T-helper 22 cell (primary cell): ENCODE measurements around the gene SERPINE2.
A peak's percentile ranks its signal among the peaks of the same experiment; 100 is the strongest.

Experiments used
- DNase-seq: peaks from one replicate; pipeline ENCODE4 v3.0.0-alpha.2; 2020; ENCODE audit warnings: low read depth

SERPINE2 gene

GRCh38 chr2:224046752-224047151 is 7.7 kb upstream of the SERPINE2 start:
- DNase-seq = no peak

DNA sequence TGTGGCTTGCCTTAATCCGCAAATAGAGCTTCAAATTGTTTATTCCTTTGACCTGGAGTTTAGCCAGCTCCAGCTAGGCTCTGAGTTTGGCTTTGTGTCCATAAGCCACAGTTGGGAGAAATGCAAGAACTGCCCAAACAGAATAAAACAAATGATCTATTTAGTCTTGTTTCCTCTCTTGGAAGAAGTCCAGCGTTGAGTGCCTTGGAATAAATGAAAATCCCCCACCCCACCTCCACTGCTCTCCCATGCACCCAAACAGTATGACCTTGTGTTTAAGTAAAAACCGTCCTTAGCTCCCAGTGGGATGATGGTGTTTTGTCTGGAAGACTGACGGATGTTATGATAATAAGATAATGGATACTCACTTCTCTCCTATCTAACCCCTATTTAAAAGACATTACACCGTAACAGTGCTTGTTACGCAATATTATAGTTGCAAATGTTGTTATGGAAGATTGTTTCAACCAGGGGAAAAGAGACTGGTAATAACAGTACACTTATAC is 3.2 kb upstream of the SERPINE2 start:
- DNase-seq = no peak

- DNase-seq = no peak
Observed at GRCh38 chr2:224041554-224041953, 2.5 kb upstream of the SERPINE2 start.

DNA sequence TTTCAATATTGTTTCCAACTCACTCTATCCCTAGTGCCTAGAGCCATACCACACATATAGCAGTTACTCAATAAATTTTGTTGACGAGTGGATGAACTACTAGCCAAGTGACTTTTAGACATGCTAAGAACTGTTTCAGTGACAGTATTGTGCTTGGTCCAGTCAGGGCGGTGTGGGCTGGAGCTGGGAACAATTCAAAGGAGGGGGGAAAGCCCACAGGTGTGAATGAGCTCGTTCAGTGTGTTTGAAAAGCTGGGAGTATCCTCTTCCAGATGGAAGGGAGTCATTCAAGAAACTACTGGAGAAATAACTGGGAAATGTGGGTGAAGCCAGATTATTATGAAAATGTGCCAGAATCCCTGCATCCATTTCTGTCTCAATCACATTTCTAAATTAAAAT is 1.7 kb upstream of the SERPINE2 start:
- DNase-seq = no peak

DNA sequence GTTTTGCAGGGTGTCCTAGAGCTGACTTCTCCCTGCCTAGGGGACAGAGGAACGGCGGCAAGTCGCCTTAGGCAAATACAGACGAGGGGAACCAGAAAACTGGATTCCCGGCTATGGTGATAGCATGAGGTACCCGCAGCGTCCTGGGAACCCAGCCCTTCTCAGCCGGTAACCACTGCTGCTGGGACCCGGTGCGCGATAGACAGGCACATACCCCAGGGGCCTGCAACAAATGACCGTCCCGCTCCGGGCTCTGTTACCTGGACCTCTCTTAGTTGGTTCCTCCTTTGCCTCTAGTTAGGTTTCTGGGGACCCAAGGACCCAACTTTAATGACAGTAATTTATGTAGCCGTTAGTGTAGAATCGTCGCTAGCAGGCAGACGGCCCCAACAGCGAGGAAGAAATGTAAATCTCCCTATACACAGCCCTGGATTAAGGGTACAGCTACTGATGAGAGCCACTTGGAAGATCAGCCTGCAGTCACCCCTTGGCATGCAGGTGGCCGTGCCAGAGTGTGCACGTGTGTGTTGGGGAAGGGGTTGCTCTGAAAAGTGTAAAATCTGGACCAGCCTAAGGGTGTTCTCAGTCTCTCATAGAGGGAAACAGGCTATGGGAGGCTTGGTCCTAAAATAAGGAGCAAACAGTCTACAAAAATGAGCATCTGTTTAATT is 819 bp upstream of the SERPINE2 start:
- DNase-seq = no peak

GRCh38 chr2:224038830-224039079 is 331 bp downstream of the SERPINE2 start:
- no peak for DNase-seq

DNA sequence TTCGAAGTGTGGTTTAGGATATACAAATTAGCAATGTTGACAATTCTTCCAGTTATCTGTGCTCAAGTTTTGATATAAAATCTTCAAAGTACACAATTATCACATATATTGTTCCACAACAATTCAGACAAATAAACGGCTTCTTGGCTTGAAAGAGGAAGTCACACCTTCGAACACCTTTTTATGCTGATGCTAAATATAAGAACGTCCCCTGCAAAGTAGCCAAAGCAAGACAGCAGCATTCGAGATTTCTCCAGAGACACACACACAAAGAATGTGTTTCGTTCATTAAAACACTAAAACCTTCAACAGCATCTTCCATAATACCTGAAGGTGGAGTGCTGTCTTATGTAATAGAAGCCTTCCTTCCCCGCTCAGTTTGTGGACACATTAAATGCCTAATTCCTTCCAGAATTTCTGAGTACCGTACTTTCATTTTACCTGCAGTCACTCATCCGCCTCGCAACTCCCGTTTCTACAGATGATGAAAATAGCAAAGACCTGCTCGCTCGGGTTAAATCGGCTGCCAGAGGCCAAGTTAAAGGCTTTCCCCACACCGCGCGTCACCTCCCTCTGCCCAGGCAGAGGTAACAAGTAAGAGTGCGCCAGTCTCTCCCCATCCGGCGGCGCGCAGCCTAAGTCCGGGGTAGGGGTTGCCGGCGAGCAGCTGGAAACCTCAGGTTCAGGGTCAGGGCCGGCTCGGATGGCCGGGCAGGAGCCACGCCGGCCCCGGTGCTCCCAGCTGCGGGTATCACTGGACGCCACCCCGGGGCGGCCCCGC is 847 bp downstream of the SERPINE2 start:
- no peak for DNase-seq

DNA sequence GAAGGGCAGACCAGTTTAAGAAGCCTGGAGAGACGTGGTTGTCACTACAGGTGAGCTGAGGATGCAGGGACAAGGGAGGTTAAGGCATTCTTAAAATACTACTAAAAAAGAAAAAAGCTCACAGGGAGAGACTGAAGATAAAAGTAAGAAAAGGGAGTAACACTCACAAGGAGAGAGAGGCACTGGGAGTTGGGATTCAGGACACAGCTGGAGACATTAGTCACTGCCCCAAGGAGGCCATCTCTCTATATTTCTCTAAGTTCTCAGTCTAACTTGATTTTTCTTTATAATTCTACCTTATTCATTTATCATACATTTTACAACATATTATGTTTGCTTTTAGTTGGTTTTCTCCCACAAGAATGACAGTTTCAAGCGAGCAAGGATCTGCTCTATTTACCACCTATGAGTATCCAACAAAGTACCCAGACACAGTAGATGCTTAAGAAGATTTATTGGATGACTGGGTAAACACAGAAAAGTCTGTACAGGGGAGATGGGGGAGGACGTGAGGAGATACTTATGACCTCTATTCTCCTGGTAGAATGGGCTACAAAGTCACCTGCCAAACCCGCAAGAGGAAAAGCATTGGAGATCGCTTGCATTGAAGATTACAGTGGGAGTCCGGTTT is 2.2 kb downstream of the SERPINE2 start:
- DNase-seq = no peak

DNA sequence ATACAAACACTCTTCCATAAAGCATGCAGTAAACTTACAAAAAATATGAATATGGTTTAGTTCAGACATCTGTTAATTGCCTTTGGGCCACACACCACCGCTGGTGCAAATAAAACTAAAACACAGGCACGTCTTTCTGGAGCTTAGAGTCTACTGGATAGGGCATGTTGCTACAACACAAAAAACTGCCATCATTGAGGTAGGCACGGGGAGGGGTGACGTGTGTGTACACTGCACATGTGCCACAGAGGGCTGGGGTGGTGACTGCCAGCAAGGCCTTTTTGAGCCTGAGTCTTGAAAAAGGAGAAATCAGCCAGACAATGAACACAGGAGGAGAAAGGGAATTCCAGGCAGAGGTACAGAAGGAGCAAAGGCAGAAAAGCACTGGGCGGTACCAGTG is 5.1 kb downstream of the SERPINE2 start:
- no peak for DNase-seq

GRCh38 chr2:224033601-224034000 is 5.5 kb downstream of the SERPINE2 start:
- DNase-seq = no peak

DNA sequence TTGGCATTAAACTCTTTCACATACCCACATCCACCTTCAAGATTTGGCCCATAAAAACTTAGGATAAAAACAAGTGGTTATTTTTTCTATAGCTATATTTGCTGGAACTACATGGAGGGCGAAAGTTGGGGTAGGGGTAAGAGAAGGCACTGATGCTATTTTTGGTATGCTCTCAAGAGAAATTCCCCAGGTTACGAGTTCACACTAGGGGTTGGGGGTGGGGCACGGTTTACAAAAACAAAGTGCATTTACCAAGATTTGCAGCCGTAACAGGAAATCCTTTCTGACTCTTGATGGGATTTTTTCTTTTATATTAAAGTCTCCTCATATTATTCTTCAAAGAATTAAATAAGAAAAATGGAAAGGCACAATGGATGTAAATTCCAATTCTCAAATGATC is 6.8 kb downstream of the SERPINE2 start:
- DNase-seq = no peak

GRCh38 chr2:224031358-224031970 is 7.6 kb downstream of the SERPINE2 start:
- DNase-seq = no peak

GRCh38 chr2:224030786-224031185 is 8.3 kb downstream of the SERPINE2 start:
- DNase-seq = no peak

GRCh38 chr2:224029876-224030275 is 9.2 kb downstream of the SERPINE2 start:
- no peak for DNase-seq

DNA sequence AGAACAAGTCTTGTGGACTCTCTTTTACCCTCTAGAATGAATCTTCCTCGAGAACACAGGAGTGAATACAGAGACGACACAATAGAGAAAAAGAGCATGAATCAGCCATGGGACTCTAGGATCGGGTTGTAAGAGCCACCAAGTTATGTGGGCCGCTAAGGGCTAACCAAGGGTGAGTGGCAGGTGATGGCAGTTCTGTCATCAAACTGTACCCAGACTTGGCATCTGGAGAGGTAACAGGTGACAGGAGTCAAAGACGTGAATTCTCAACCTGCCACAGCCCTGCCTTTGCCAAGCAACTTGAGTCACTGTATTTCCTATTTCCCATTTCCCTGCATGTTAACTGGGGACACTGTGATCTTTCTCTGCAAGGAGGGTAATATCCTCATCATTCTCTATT is 11.2 kb downstream of the SERPINE2 start:
- no peak for DNase-seq

GRCh38 chr2:224027070-224027469 is 12.0 kb downstream of the SERPINE2 start:
- no peak for DNase-seq

DNA sequence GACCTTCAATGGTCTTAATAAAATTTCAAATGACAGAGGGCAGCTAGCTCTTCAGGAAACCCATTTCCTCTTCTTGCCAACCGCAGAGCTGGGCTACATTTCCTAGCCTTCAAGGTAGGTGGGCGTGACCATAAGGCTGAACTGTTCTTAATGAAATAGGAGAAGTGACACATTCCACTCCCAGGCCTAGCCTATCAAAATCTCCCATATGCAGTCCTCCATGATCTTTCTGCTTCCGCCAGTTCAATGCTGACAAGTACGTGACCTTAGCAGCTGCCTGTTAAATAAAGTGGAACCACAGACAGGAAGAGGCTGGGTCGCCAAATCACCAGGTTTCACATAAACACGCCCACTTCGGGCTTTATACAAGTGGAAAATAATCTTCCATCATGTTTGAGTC is 13.2 kb downstream of the SERPINE2 start:
- peak; percentile 19 for DNase-seq

GRCh38 chr2:224024270-224024669 is 14.8 kb downstream of the SERPINE2 start:
- DNase-seq = no peak

DNA sequence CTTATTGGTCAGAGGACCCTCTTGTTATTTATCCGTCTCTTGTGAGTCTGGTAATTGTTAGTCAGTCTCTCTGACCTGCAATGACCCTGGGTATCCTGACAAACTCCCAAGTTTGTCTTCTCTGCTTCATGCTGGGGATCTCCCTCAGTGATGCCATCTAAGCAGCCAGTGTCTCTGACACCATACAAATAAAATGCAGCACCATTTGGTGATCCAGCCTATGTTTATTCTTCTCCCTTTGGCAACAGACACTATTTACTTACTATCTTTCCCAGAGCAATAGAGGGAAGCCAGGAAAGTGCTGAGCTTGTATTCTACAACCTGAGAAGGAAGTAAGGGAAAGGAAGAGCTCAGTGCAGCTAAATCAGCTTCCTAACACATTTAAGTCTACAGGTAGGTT is 15.9 kb downstream of the SERPINE2 start:
- DNase-seq = no peak

- DNase-seq = no peak
Observed at GRCh38 chr2:224022486-224022885, 16.6 kb downstream of the SERPINE2 start.

- no peak for DNase-seq
Observed at GRCh38 chr2:224020523-224020922, 18.6 kb downstream of the SERPINE2 start.

- DNase-seq = no peak
Observed at GRCh38 chr2:224017957-224018356, 21.1 kb downstream of the SERPINE2 start.

DNA sequence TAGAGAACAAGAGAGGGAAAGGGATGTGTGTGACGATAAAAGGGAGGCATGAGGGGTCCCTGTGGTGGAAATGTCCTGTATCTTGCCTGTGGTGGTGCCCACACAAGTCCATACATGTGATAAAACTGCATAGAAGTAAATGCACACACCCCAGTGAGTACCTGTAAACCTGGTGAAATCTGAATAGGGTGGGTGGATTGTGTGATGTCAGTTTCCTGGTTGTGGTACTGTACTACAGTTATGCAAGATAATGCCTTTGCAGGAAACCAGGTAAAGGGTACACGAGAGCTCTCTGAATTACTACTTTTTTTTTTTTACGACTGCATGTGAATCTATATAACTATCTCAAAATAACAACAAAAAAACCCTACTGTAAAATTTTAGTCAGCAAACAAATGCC is 22.1 kb downstream of the SERPINE2 start:
- no peak for DNase-seq
